GM20000 (cell line): Measurements from ENCODE around the gene COL9A1.

ENCODE experiments used
- DNase-seq: peaks from one replicate; pipeline ENCODE4 v3.0.0; 2012; ENCODE audit warnings: low spot score
- TF ChIP-seq, protein P1 (sequence below): IDR thresholded peaks from 2 replicates; pipeline ENCODE4 v1.5.1; 2012; ENCODE audit warnings: mild to moderate bottlenecking, control low read depth; ENCODE audit errors: extremely low read depth, missing control alignments

COL9A1 gene

GRCh38 chr6:70194421-70194820 lies 108.5 kb downstream of the COL9A1 start:
- no peak for DNase-seq
- TF ChIP-seq, protein P1, sequence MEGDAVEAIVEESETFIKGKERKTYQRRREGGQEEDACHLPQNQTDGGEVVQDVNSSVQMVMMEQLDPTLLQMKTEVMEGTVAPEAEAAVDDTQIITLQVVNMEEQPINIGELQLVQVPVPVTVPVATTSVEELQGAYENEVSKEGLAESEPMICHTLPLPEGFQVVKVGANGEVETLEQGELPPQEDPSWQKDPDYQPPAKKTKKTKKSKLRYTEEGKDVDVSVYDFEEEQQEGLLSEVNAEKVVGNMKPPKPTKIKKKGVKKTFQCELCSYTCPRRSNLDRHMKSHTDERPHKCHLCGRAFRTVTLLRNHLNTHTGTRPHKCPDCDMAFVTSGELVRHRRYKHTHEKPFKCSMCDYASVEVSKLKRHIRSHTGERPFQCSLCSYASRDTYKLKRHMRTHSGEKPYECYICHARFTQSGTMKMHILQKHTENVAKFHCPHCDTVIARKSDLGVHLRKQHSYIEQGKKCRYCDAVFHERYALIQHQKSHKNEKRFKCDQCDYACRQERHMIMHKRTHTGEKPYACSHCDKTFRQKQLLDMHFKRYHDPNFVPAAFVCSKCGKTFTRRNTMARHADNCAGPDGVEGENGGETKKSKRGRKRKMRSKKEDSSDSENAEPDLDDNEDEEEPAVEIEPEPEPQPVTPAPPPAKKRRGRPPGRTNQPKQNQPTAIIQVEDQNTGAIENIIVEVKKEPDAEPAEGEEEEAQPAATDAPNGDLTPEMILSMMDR, result no peak

DNA sequence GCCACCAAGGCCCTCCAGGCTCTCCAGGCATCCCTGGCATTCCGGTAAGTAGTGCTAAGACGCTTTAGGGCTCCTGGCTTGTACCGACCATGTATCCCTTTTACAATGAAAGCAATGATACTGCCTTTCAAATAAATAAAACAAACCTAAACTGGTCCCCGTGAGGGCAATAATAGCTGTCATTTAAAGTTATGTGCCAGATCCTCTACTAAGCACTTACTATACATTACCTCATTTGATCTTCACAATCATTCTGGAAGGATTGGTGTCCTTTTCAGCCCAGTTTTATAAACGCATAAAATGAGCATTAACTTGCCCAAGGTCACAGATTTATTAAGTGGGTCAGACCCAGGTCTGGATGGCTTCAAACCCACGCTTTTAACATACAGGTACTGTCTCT lies 114.7 kb downstream of the COL9A1 start:
- no peak for DNase-seq
- TF ChIP-seq, protein P1, result no peak

- TF ChIP-seq, protein P1, result no peak
- DNase-seq, result no peak
Observed at GRCh38 chr6:70186461-70186860, 116.4 kb downstream of the COL9A1 start.

GRCh38 chr6:70184723-70185122 lies 118.2 kb downstream of the COL9A1 start:
- TF ChIP-seq, protein P1, result no peak
- DNase-seq, result no peak

GRCh38 chr6:70183538-70183937 lies 119.3 kb downstream of the COL9A1 start:
- TF ChIP-seq, protein P1, result no peak
- DNase-seq, result no peak

- TF ChIP-seq, protein P1, result no peak
- DNase-seq, result no peak
Observed at GRCh38 chr6:70180901-70181599, 121.8 kb downstream of the COL9A1 start.

GRCh38 chr6:70180183-70180900 lies 122.5 kb downstream of the COL9A1 start:
- no peak for DNase-seq
- TF ChIP-seq, protein P1, result no peak
